ENCODE data around the gene CDKN2AIP.

DNA sequence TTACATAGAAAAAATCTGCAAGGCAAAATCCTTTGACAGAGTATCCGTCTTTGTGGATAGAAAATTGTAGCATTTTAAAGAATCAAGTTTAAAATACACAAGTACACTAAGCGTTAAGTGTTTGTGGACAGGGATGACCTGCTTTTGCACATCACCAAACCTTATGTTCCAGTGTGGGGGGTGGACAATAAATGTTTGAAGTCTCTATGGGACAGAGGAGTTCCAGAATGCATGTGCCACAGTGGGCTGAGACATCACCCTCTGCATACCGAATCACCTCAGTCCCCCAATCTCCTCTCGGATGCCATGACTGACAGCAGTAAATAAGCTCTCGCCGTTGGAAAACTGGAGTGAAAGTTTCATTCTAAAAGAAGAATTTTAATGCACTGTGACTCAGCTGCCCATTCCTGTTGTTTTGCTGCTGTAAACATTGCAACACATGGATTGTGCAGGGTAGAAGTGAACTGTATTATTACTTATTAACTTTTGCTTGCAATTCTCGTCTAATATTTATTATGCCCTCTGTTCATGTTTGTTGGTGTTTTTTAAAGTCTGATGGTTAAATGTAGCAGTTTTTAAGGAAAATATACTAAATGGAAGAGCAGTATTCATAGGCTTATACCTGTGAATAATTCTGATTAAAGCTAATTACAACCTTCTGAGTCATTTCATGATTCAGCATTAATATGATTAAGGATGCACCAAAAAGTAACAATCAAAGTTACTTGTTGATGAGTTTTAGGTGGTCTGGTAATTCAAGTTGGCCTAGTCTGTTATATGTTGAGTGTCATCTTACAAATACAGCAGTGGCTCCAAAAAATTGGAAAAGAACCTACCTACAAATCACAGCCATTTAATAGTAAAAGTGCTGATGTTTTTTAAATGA is 24.0 kb downstream of the CDKN2AIP start:
- TF ChIP-seq JUND (IDR thresholded peaks at IDR 0.05; ENCODE audit: low read depth, low read length) (no peak), EP300 (IDR thresholded peaks at IDR 0.05; ENCODE audit: borderline replicate concordance in 1 of 2, control insufficient read depth in 1 of 2, low read depth in 2 of 2, low read length in 2 of 2) (no peak), DPF2 (IDR thresholded peaks at IDR 0.05) (no peak), HCFC1 (IDR thresholded peaks at IDR 0.05; ENCODE audit: low read length) (no peak)
- TF ChIP-seq, protein P1, sequence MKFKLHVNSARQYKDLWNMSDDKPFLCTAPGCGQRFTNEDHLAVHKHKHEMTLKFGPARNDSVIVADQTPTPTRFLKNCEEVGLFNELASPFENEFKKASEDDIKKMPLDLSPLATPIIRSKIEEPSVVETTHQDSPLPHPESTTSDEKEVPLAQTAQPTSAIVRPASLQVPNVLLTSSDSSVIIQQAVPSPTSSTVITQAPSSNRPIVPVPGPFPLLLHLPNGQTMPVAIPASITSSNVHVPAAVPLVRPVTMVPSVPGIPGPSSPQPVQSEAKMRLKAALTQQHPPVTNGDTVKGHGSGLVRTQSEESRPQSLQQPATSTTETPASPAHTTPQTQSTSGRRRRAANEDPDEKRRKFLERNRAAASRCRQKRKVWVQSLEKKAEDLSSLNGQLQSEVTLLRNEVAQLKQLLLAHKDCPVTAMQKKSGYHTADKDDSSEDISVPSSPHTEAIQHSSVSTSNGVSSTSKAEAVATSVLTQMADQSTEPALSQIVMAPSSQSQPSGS (IDR thresholded peaks at IDR 0.05; ENCODE audit: low read length) = no peak
- TF ChIP-seq, protein P2, sequence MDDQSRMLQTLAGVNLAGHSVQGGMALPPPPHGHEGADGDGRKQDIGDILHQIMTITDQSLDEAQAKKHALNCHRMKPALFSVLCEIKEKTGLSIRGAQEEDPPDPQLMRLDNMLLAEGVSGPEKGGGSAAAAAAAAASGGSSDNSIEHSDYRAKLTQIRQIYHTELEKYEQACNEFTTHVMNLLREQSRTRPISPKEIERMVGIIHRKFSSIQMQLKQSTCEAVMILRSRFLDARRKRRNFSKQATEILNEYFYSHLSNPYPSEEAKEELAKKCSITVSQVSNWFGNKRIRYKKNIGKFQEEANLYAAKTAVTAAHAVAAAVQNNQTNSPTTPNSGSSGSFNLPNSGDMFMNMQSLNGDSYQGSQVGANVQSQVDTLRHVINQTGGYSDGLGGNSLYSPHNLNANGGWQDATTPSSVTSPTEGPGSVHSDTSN (IDR thresholded peaks at IDR 0.05; ENCODE audit: insufficient replicate concordance, low read depth, low read length) = no peak

All from GM12878 (cell line).